ENCODE measurements around the gene PTGES3. TPM values are rescaled to one million over a fixed set of nuclear protein-coding genes. Genes with fewer than 3 reads are reported as not detected.

The PTGES3 gene
- total RNA-seq, 4 donors from 2014 or later: 80.7 to 236 (median 141) TPM

GRCh38 chr12:56679883-56680575, 8.1 kb downstream of the PTGES3 start:
- TF ChIP-seq CTCF (IDR thresholded peaks at IDR 0.05) (no peak), POLR2A (IDR thresholded peaks at IDR 0.05) (no peak)
- Histone ChIP-seq H3K4me1 (peaks cover 0 to 8% of the 10 kb centered on the region in 2 donors), H3K9me3 (no peaks in the 10 kb centered on the region), H3K27me3 (no peaks in the 10 kb centered on the region), H3K27ac (no peak overlapping the region), H3K4me3 (no peak overlapping the region), H3K36me3 (no peaks in the 10 kb centered on the region)
- intact Hi-C loops (cut with DNase I; ENCODE audit: low total_unique reads): no loop called here
- DNase-seq: no peak

- no peak overlapping the region for H3K4me3 ChIP-seq
- no peak for DNase-seq
- H3K9me3 ChIP-seq: no peaks in the 10 kb centered on the region
- H3K4me1 ChIP-seq: peaks cover 0 to 8% of the 10 kb centered on the region in 2 donors
- no peaks in the 10 kb centered on the region for H3K36me3 ChIP-seq
- no peak for TF ChIP-seq POLR2A (IDR thresholded peaks at IDR 0.05)
- no peak for TF ChIP-seq CTCF (IDR thresholded peaks at IDR 0.05)
- no peaks in the 10 kb centered on the region for H3K27me3 ChIP-seq
- intact Hi-C loops (cut with DNase I; ENCODE audit: low total_unique reads): no loop called here
- no peak overlapping the region for H3K27ac ChIP-seq
These were observed 9.2 kb downstream of the PTGES3 start for GRCh38 chr12:56678852-56679251.

- TF ChIP-seq CTCF (IDR thresholded peaks at IDR 0.05) (no peak), POLR2A (IDR thresholded peaks at IDR 0.05) (no peak)
- intact Hi-C loops (cut with DNase I; ENCODE audit: low total_unique reads): no loop called here
- Histone ChIP-seq H3K4me1 (peaks cover 0 to 8% of the 10 kb centered on the region in 2 donors), H3K36me3 (no peaks in the 10 kb centered on the region), H3K27ac (no peak overlapping the region), H3K4me3 (no peak overlapping the region), H3K9me3 (no peaks in the 10 kb centered on the region), H3K27me3 (no peaks in the 10 kb centered on the region)
- no peak for DNase-seq
These were observed 10.4 kb downstream of the PTGES3 start for GRCh38 chr12:56677680-56678079.

- Histone ChIP-seq H3K9me3 (no peaks in the 10 kb centered on the region), H3K4me1 (peaks cover 0 to 8% of the 10 kb centered on the region in 2 donors), H3K27ac (no peak overlapping the region), H3K36me3 (no peaks in the 10 kb centered on the region), H3K27me3 (no peaks in the 10 kb centered on the region), H3K4me3 (no peak overlapping the region)
- TF ChIP-seq POLR2A (IDR thresholded peaks at IDR 0.05) (no peak), CTCF (IDR thresholded peaks at IDR 0.05) (no peak)
- intact Hi-C loops (cut with DNase I; ENCODE audit: low total_unique reads): no loop called here
- no peak for DNase-seq
These were observed 11.1 kb downstream of the PTGES3 start for GRCh38 chr12:56676851-56677580.

GRCh38 chr12:56671608-56672007, 16.5 kb downstream of the PTGES3 start:
- Histone ChIP-seq H3K27me3 (no peaks in the 10 kb centered on the region), H3K27ac (no peak overlapping the region), H3K4me1 (no peaks in the 10 kb centered on the region), H3K9me3 (no peaks in the 10 kb centered on the region), H3K36me3 (no peaks in the 10 kb centered on the region), H3K4me3 (no peak overlapping the region)
- intact Hi-C loops (cut with DNase I; ENCODE audit: low total_unique reads): no loop called here
- TF ChIP-seq POLR2A (IDR thresholded peaks at IDR 0.05): no peak
- no peak for TF ChIP-seq CTCF (IDR thresholded peaks at IDR 0.05)
- no peak for DNase-seq

All from uterus (tissue), 4 donors.